ENCODE data around the gene DNAH7.
A peak's percentile ranks its signal among the peaks of the same experiment; 100 is the strongest.

The DNAH7 gene

GRCh38 chr2:195902857-195903256 lies 165.8 kb downstream of the DNAH7 start:
- intact Hi-C loops (cut with DNase I; ENCODE audit: low total_unique reads) = no loop called here
- no peaks in the 10 kb centered on the region for H3K9me3 ChIP-seq
- no peak for DNase-seq

DNA sequence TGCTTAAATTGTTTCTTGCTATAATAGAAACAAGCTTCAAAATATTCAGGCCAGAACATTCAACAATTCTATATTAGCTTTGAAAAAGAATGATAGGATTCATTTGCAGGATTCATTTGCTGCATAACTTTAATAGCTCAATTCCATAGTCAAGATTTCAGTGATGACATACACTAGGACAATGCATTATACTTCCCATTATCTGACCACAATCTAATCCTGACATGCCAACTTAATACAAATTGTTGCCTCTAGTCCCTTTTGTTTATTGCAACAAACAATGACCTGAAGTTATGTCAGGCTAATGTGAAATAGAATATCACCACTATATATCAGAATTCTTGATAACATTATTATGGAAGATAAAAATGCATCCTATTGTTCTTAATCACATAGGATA lies 169.4 kb downstream of the DNAH7 start:
- H3K27me3 ChIP-seq = no peaks in the 10 kb centered on the region
- intact Hi-C loops (cut with DNase I; ENCODE audit: low total_unique reads) = no loop called here
- DNase-seq = no peak
- TF ChIP-seq CTCF (IDR thresholded peaks at IDR 0.05) = no peak
- H3K4me1 ChIP-seq = no peaks in the 10 kb centered on the region
- H3K4me3 ChIP-seq = no peak overlapping the region
- H3K27ac ChIP-seq = no peak overlapping the region
- no peaks in the 10 kb centered on the region for H3K36me3 ChIP-seq
- no peaks in the 10 kb centered on the region for H3K9me3 ChIP-seq

More at GRCh38 chr2:195902857-195903256, 165.8 kb downstream of the DNAH7 start:
- Histone ChIP-seq H3K27me3 (no peaks in the 10 kb centered on the region), H3K27ac (no peak overlapping the region), H3K4me3 (no peak overlapping the region), H3K4me1 (no peaks in the 10 kb centered on the region), H3K36me3 (no peaks in the 10 kb centered on the region)
- TF ChIP-seq CTCF (IDR thresholded peaks at IDR 0.05) = no peak

- Histone ChIP-seq H3K4me3 (no peak overlapping the region), H3K4me1 (no peaks in the 10 kb centered on the region), H3K9me3 (no peaks in the 10 kb centered on the region), H3K27ac (no peak overlapping the region), H3K36me3 (no peaks in the 10 kb centered on the region), H3K27me3 (no peaks in the 10 kb centered on the region)
- TF ChIP-seq CTCF (IDR thresholded peaks at IDR 0.05) = no peak
- intact Hi-C loops (cut with DNase I; ENCODE audit: low total_unique reads) = no loop called here
- peak in 1 of 2 donors; percentile 52 for DNase-seq
Observed at GRCh38 chr2:195898505-195899191, 170.0 kb downstream of the DNAH7 start.

DNA sequence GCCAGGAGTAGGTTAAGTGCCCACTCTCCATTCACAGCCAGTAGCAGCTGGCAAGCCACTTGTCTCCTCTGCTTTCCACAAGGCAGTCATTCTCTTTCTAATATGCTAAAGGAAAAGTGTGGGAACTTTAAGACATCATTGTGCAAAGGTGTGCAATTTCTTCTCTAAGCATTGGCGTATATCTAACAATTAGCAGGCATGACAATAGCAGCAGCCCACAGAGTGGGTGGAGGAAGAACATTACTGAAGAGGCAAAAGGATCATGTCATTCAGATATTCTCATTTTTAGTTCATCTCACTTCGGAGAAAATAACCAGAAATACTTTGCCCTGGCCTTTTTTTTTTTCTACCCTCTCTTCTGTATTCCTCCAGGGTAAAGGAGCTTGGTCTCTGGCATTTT lies 177.6 kb downstream of the DNAH7 start:
- no peak for DNase-seq
- intact Hi-C loops (cut with DNase I; ENCODE audit: low total_unique reads) = no loop called here

DNA sequence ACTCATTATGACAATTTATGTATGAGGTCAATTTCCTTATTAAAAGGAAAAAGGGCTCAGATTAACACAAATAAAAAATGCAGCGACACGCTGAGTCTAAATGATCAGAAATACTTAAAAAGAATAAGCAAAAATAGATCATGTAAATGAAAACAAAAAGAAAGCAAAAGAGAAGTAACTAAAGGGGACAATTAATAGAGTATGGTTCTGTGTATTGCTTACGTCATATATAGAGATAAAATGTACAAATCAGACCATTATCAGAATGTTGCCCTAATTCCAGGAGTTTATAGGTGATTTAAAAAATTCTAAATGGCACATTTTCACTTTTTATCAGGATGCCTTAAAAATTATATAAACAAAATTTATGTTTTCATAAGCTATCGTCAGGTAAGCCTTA lies 189.5 kb downstream of the DNAH7 start:
- no peaks in the 10 kb centered on the region for H3K36me3 ChIP-seq
- no peaks in the 10 kb centered on the region for H3K9me3 ChIP-seq
- intact Hi-C loops (cut with DNase I; ENCODE audit: low total_unique reads) = no loop called here
- no peak overlapping the region for H3K27ac ChIP-seq
- H3K27me3 ChIP-seq = no peaks in the 10 kb centered on the region
- no peak overlapping the region for H3K4me3 ChIP-seq
- no peak for DNase-seq
- no peaks in the 10 kb centered on the region for H3K4me1 ChIP-seq
- TF ChIP-seq CTCF (IDR thresholded peaks at IDR 0.05) = no peak

More for the DNA sequence above, 177.6 kb downstream of the DNAH7 start:
- Histone ChIP-seq H3K4me1 (no peaks in the 10 kb centered on the region), H3K27ac (no peak overlapping the region), H3K36me3 (no peaks in the 10 kb centered on the region), H3K9me3 (no peaks in the 10 kb centered on the region), H3K27me3 (no peaks in the 10 kb centered on the region), H3K4me3 (no peak overlapping the region)
- no peak for TF ChIP-seq CTCF (IDR thresholded peaks at IDR 0.05)

- H3K4me3 ChIP-seq = no peak overlapping the region
- TF ChIP-seq CTCF (IDR thresholded peaks at IDR 0.05) = no peak
- no peaks in the 10 kb centered on the region for H3K4me1 ChIP-seq
- no peaks in the 10 kb centered on the region for H3K27me3 ChIP-seq
- no peaks in the 10 kb centered on the region for H3K9me3 ChIP-seq
- no peaks in the 10 kb centered on the region for H3K36me3 ChIP-seq
- H3K27ac ChIP-seq = no peak overlapping the region
- intact Hi-C loops (cut with DNase I; ENCODE audit: low total_unique reads) = no loop called here
- DNase-seq = no peak
Observed at GRCh38 chr2:195871326-195871725, 197.3 kb downstream of the DNAH7 start.
